Mesothelial cell of epicardium (in vitro differentiated cells): ENCODE results near the gene TDP1. TPM values are rescaled to one million over a fixed set of nuclear protein-coding genes. Genes with fewer than 3 reads are reported as not detected.

Experiments used
- DNase-seq, 2 experiments: peaks; one replicate each; pipeline ENCODE4 v3.0.0; 2021; ENCODE audit warnings: low spot score in 2 of 2; ENCODE audit not compliant: unreplicated experiment in 2 of 2
- H3K27ac Mint-ChIP-seq: 2 replicates; pipeline ENCODE4 v1.8.0; 2021; ENCODE audit warnings: mixed read lengths
- H3K27me3 Mint-ChIP-seq: 2 replicates; pipeline ENCODE4 v1.8.0; 2021; ENCODE audit warnings: low read depth, mixed read lengths
- H3K36me3 Mint-ChIP-seq: 2 replicates; pipeline ENCODE4 v1.8.0; 2021; ENCODE audit warnings: mixed read lengths
- H3K4me1 Mint-ChIP-seq: 2 replicates; pipeline ENCODE4 v1.8.0; 2021; ENCODE audit warnings: mixed read lengths
- H3K4me3 Mint-ChIP-seq: 2 replicates; pipeline ENCODE4 v1.8.0; 2021; ENCODE audit warnings: mild to moderate bottlenecking, moderate library complexity, mixed read lengths
- H3K9me3 Mint-ChIP-seq: 2 replicates; pipeline ENCODE4 v1.8.0; 2021; ENCODE audit warnings: mixed read lengths
- total RNA-seq: library from RNA; stranded (reverse); gene quantifications from 3 replicates; pipeline ENCODE4 v1.2.1, GENCODE V29; 2021
- TF ChIP-seq, protein P1 (sequence below): fragments of 200-600 bp; sonication (generic); IDR thresholded peaks from one replicate; pipeline ENCODE4 v1.5.0; 2021; ENCODE audit warnings: antibody characterized with exemption; ENCODE audit not compliant: unreplicated experiment

Gene TDP1
- total RNA-seq, 1 donor from 2014 or later, result 30.6 TPM

DNA sequence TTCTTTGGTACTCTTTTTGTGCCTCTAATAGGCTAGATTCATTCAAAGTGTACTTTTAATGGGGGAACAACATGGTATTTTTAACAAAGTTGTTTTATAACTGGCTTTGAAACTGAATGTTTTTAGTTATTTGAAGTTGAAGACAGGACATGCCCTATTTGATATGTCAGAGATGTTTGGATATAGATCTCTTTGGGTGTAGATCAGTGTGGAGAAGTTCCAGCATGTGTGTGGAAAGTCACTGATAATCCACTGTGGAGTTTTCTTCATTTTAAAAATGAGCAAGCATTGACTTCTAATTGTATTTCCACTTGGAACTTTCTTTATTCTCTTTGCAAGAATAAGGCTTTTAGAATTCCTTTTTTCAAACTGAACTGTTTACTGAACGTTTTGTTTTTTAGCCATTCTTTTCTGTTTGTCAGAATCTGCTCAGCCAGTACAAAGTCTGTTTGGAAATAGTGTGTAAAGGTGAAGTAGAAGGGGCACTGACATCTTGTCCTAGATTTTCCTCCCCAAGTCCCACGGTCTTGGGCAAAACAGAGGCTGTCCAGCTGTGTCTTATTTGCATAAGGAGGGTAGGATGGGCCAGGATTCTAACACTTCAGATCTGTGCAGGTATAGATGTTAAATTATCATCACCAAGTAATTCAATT lies 35.0 kb downstream of the TDP1 start:
- TF ChIP-seq, protein P1, sequence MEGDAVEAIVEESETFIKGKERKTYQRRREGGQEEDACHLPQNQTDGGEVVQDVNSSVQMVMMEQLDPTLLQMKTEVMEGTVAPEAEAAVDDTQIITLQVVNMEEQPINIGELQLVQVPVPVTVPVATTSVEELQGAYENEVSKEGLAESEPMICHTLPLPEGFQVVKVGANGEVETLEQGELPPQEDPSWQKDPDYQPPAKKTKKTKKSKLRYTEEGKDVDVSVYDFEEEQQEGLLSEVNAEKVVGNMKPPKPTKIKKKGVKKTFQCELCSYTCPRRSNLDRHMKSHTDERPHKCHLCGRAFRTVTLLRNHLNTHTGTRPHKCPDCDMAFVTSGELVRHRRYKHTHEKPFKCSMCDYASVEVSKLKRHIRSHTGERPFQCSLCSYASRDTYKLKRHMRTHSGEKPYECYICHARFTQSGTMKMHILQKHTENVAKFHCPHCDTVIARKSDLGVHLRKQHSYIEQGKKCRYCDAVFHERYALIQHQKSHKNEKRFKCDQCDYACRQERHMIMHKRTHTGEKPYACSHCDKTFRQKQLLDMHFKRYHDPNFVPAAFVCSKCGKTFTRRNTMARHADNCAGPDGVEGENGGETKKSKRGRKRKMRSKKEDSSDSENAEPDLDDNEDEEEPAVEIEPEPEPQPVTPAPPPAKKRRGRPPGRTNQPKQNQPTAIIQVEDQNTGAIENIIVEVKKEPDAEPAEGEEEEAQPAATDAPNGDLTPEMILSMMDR, result no peak
- Mint-ChIP-seq H3K4me3 (no peak overlapping the region), H3K27me3 (no peaks in the 10 kb centered on the region), H3K27ac (peak overlapping the region; percentile 21), H3K36me3 (peaks cover 39% of the 10 kb centered on the region), H3K9me3 (no peaks in the 10 kb centered on the region), H3K4me1 (no peaks in the 10 kb centered on the region)
- no peak for DNase-seq

DNA sequence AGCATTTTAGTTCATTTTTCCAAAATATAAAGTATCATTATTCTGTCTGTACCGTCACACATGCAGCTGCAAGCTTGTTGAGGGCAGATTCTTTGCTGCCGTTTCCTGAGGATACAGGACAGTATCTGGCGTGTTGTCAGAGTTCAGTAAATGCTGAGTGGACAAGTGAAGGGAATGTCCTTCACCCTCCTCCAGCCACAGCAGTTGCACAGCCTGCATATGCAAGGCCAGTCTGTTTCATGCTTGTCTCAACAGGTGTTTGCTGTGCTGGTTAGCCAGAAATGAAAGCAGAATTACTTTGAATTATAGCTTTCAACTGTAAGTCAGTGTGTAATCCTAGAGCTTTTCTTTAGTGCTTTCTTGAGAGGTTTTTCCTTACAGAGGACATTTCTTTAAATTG lies 36.5 kb downstream of the TDP1 start:
- H3K9me3 Mint-ChIP-seq, result no peaks in the 10 kb centered on the region
- H3K4me1 Mint-ChIP-seq, result no peaks in the 10 kb centered on the region
- H3K27ac Mint-ChIP-seq, result no peak overlapping the region
- H3K4me3 Mint-ChIP-seq, result no peak overlapping the region
- H3K27me3 Mint-ChIP-seq, result no peaks in the 10 kb centered on the region
- TF ChIP-seq, protein P1, result no peak
- peaks cover 43% of the 10 kb centered on the region for H3K36me3 Mint-ChIP-seq
- DNase-seq, result no peak

DNA sequence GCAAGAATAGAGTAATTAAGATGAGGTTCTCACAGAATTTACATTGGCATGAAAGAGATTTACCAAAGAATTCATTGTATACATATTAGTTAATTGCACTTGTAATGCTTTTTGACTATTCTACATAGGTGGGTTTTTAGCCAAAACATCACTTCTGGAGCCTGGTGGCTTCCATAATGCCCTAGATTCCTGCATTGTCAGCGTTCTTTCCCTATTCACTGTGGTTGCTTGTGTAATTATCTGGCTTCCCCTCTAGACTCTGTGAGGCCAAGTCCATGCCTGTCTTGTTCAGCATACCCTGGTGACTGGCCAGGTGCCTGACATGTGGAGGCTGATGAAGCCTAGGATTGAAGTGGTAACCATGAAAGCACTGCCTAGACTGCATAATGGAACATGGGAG lies 41.2 kb downstream of the TDP1 start:
- TF ChIP-seq, protein P1, result no peak
- H3K9me3 Mint-ChIP-seq, result no peaks in the 10 kb centered on the region
- H3K27ac Mint-ChIP-seq, result no peak overlapping the region
- DNase-seq, result no peak
- no peak overlapping the region for H3K4me3 Mint-ChIP-seq
- no peaks in the 10 kb centered on the region for H3K4me1 Mint-ChIP-seq
- H3K27me3 Mint-ChIP-seq, result no peaks in the 10 kb centered on the region
- peaks cover 41% of the 10 kb centered on the region for H3K36me3 Mint-ChIP-seq

DNA sequence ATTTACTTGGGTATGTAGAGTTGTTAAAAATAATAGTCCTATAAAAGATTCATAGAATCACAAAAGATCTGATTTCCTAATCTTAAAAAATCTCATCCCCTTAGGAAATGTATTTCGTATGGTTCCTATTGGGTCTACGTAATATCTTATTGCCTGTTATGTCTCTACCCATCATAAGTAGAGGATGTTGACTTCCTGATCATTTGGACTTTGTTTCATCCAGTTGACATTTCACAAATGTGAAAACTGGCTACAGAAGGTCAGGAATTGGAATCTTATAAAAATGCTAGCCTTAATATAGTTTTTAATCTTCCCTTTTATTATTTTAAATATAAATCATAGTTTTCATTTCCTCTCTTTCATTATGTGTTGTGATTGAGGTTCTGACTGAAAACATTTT lies 45.2 kb downstream of the TDP1 start:
- Mint-ChIP-seq H3K4me1 (no peaks in the 10 kb centered on the region), H3K27me3 (no peaks in the 10 kb centered on the region), H3K36me3 (peaks cover 19% of the 10 kb centered on the region), H3K9me3 (no peaks in the 10 kb centered on the region), H3K4me3 (no peak overlapping the region), H3K27ac (no peak overlapping the region)
- no peak for DNase-seq
- TF ChIP-seq, protein P1, result no peak

DNA sequence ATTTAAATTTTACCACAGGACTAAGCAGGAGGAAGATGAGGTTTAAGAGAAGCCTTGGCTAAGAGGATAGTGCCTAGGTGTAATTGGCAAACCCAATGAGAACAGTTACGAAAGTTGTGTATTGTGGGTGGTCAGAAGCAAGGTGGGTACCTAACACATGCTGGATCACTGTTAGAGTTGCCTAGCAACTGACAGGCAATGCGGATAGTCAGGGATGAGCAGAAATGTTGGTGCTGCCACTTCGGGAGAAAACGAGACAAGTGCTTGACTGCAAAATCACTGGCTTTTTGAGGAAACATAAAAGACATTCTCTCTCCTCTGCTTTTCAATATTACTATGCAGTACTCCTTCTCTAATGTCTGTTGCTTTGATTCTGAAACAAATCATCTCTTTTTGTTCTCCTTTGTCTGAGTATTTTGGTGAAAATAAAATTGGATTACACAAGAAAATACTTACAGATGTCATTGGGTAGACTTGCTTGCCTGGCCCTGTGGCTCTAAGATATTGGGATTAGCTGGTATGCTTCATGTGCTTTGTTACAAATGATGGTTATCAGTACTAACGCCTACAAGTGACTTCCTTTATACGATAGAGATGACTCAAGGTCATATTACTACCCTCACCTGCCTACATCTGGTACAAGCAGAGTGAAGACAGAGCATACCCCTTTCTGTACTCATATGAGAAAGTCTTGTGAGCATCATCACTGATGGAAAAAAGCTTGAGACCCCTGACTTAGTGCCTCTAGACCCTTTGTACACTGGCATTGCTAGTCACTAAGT lies 48.0 kb downstream of the TDP1 start:
- peaks cover 16% of the 10 kb centered on the region for H3K36me3 Mint-ChIP-seq
- no peaks in the 10 kb centered on the region for H3K4me1 Mint-ChIP-seq
- no peak for DNase-seq
- no peak overlapping the region for H3K27ac Mint-ChIP-seq
- no peaks in the 10 kb centered on the region for H3K9me3 Mint-ChIP-seq
- TF ChIP-seq, protein P1, result no peak
- H3K27me3 Mint-ChIP-seq, result no peaks in the 10 kb centered on the region
- H3K4me3 Mint-ChIP-seq, result no peak overlapping the region
